NCI-H1048 (cell line): Measurements from ENCODE around the gene MTA3.

Experiments
- DNase-seq: peaks from one replicate; lab custom pipeline; 2025; lab: John Stamatoyannopoulos, UW

The MTA3 gene

DNA sequence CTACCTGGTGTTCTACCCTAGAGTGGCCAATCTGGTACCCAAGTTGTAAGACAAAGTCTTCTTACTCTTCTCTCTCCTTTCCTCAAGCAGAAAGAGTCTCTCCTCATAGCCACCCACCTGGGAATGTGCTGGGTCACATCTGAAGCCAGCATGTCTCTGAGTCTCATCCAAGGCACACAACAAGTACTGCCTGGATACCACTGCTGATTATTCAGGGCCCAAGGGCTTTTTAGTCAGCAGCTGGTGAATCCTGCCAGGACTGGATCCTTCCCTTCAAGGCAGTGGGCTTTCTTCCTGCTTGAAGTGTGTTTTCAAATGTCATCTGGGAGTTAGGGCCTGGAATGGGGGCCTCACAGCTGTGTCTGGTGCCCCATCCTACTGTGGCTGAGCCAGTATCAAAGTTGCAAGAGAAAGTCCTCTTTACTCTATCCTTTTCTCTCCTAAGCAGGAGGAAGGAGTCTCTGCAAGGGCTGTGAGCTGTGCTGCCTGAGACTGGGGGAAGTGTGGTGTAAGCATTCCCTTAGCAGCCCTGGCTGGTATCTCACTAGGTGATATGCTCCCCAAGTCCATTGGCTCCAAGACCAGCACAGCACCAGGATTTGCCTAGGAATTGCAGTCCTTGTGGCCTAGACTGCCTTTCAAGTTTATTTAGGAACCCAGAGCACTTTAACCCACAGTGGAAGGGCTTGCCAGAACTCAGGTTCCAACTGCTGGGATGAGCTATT lies 168.3 kb downstream of the MTA3 start:
- DNase-seq = no peak

DNA sequence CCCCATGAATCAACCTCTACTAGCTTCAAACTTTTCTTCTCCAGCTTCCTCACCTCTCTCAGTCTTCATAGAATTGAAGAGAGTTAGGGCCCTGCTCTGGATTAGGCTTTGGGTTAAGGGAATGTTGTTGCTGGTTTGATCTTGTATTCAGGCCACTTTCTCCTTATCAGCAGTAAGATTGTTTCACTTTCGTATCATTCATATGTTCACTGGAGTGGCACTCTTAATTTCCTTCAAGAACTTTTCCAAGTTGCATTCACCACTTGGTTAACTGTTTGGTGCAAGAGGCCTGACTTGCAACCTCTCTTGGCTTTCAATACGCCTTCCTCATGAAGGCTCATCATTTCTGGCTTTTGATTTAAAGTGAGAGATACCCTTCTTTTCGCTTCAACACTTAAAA lies 172.7 kb downstream of the MTA3 start:
- DNase-seq = no peak

DNA sequence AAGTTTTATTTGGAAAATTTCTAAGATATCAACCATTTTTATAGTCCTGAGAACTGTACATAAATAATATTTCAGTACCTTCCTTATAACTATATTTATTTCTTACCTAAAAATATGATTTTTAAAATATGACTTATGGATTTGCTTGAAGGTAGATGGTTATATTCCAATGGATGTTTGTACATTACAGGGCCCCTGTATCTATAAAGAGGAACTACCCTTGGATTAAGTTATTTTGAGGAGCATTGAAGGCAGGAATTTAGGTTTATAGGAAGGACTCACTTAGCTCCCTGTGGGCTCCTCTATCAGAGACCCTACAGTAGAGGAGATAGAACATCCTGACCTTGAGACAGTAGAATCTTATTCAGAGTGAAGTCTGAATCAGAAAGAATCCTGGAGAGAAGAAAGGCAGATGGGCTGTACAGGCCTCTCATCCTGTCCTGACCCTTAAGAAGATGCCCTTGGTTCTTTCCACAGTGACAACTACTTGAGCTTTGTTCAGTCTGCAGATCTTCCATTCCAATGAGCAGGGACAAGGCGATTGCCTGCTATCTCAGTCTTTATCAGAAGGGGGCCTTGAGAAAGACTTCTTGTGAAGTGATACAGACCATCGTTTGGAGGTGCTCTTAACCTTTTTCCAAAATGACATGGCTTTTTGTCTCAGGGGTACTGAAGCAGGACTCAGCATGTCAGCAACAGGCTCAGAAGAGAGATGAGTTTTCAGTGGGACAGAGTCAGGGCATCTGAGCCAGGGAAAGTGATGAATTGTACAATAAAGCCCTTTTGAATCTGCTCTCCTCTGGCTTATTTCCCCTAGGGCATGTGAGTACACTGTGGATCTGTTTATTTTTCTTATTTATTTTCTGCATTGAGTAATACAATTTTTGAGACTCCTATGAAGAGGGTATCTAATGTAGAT lies 174.6 kb downstream of the MTA3 start:
- no peak for DNase-seq

DNA sequence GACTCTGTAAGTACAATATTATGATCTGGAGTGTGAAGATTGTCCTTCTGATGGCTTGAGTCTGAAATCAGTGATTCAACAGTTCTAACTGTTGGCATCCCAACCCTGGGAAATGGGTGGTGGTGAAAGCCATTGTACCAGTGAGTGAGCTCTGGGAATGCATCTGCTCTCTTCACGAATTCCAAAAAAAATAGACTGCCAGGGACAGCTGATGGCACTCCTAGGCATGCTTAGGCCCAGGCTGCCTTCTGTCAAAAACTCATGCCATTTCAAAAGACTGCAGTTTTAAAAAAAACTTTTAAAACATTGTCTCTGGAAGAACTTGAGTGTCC lies 175.2 kb downstream of the MTA3 start:
- no peak for DNase-seq

DNA sequence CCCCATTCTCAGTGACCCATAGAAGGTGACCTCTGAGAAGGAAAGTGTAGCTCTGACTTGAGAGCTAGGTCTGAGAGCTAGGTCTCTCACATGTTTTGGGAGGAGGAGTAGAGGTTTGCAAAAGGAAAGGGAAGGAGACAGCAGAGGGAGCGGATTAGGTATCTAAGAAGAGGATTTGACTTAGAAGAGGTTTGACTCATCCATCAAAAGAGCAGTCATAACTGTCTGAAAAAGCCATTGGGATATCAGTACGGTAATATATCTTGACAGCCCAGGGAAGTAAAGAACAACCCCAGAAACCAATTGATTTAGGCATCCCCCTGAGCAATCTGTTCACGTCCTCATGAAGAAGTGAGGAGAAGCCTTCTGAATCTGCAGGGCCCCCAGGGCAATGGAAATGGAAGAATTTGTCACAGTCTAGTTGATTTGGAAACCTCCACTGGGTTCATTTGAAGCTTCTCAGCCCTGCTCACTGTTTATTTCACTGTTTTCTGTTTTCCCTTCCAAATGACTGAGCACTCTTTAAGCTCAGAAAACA lies 176.2 kb downstream of the MTA3 start:
- no peak for DNase-seq

DNA sequence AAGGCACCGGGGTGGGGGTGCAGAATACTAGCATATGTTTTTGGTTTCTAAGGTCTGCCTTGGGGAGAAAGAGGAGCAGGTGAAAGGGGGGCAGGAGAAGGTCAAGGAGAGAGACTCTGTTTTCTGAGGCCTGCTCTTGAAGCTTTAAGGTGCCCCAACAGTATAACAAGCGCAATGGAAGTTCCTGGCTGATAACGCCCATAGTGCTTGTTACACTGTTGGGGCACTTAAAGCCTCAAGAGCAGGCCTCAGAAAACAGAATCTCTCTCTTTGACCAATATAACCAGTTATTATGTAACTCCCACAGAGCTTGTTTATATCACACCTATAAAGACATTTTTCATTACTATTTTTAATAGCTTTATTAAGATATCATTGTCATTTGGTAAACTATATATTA lies 179.0 kb downstream of the MTA3 start:
- no peak for DNase-seq

DNA sequence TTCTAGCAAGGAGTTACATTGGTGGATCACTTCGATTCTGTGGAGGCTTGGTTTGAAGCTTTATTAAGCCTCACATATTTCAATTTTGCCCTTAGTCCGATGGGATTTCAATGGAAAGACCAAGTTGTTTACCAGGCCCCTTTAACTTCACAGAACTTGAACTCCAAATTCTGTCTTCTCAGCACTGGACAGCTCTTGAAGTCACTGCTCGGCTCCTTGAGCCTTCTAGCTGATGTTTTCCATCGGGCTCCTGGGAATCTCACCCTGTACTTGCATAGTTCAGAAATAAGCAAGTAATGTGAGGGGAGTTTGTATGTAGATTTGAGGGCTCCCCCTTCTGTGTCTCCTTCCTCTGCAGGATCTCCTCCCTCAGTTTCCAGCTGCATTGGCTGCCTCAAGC lies 180.4 kb downstream of the MTA3 start:
- no peak for DNase-seq

DNA sequence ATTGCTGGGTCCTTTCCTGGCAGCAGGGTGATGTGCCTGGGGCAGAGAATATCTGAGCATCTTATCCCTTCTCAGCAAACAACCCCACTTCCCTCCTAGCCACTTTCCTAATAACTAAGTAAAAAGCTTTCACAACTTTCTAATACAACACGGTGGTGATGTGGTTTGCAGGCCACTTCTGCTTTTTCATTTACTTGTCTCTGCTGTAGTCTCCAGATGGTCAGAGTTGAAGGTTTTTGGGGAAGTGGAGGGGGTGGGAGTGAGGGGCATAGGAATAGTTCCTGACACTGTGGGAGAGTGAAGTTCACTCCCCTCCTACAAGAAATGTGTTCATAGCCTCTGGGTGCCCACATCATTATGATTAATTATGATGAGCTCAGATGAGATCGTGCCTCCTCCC lies 183.9 kb downstream of the MTA3 start:
- DNase-seq = no peak

DNA sequence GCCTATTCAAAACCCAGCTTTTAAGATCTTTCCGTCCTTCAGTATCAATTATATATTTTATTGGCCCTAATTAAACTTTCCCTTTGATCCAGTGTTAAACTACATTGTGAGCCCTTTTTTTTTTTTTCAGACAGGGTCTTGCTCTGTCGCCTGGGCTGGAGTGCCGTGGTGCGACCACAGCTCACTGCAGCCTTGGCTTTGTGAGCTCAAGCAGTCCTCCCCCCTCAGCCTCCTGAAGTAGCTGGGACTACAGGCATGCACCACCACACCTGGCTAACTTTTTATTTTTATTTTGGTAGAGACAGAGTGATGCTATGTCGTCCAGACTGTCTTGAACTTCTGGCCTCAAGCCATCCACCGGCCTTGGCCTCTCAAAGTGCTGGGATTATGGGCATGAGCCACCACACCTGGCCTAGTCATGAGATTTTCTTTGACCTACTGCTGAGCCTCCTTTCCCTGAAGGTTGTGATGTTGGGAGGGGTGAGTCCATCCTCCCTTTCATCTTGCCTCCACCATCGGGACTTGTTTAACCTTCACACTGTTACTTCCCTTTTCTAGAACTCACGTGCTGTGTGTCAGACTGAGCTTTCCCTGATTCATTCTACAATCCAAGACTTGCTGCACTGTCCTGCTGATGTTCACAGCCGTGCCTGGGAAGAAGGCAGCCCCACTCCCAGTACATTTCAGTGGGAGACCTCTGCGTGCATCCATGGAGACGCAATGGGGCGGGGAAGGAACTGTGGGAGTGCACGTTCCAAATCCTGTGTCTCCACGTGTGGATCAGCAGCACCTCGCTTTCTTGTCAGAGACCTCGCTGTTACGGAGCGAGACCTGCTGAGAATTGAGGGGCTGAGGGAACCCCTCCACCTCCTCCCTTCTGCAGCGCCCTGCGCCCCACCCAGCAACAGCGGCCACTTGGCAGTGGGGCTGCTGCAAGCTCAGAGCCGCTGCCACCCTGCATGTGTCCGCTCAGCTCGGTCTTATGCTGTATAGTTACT lies 184.7 kb downstream of the MTA3 start:
- DNase-seq = no peak

DNA sequence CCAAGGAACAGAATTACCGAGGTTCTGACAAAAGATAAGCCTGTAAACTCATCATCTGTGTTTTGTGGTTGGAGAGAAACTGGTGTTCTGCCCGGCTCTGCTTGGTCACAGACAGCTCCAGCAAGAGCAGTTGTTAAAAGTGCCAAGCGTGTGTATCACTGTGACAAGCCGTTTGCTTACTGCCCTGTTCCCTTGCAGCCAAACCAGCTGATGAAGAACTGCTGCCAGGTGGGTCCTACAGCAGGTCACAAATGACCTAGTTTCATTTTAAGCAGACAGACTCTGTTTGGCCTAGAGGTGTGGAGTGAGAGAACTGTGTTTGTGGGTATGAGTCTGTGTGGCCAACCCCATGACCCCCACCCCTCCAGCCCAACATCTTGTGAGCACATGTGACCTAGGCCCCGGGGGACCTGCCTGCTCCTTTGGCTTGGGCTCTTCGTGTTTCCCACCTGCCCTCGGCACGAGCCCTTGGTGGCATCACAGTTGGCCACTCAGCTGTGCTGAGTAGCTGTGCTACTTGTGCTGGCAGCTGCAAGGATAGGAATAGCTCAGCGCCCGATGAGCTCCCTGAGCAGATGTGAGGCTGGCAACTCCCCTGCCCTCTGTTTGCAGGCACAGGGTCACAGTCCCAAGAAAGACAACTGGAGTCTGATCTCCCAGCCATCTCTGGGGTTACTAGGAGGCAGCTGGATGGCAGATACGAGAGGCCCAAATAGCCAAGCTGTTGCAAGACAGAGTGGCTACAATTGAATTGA lies 185.8 kb downstream of the MTA3 start:
- DNase-seq = no peak

DNA sequence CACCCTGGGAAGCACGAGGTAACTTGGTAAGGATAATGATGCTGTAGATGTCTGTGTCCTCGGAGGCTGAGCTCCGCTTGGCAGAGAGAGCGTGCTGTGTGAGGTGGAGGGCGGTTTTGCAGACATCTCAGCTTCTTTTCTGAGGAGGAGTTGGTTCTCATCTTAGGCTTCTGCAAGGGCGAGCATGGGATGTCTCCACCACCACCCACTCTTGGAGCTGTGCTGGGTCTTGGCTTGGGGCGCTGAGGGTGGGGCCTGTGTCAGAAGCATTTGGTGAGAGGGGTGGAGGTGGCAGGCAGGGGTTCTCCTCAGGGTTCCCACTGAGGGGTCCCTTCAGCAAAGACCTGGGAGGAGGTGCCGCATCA lies 186.3 kb downstream of the MTA3 start:
- no peak for DNase-seq

DNA sequence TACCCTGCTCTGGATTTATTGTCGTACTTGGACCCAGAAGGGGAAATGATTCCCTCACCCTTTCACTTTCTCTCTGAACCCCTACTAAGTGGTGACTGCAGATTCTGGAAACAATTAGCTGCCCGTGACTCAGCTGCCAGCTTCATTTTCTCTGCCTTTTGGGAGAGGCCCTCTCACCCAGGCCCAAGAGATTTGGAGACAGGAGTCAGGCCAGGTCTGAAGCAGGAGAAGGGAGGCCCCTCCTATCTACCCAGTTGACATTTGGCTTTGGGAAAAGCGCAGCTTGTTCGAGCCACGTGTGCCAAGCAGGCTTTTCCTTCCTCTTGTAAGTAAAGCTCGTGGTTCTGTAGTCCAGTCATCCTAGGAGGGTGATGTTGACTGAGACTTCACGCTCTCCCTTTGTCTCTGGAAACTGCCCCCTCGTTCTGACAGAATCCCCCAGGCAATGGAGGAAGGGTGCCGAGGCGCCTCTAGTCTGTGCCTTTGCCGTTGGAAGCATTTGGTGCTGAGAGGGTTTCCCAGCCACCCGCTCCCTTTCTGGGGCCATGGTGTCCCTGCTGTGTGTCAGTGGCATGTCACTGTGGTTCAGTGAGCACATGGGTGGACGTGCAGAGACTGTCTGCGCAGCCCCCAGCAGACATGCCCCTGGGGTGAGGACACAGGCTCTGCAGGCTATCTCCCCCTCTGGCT lies 186.9 kb downstream of the MTA3 start:
- no peak for DNase-seq

DNA sequence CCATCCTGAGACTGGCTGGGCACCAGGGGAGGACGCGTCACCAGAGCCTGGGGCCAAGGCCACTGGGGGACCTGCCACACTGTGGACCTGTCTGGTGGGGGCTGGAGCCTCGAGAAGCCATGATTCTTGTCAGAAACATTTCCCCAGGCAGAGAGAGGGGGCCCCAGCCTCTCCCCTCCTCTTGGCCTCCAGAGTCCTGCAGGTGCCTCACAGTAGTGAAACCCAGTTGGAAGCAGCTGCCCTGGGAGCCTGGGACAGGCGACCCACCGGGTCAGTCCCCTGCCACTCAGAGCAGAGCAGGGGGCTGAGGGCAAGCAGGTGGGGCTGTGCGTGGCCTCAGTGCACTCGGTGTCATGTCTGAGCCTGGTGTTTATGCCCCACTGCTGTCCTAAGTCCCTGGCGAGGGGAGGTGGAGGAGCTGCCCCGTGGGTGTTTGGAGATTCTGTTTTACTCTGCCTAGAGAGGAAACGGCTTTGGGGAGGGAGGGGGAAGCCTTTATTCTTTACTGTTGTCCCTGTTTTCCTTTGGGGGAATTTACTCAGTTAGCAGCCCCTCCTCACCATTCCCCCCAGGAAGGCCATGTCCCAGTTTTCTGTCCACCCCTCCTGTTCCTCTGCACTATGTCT lies 187.8 kb downstream of the MTA3 start:
- no peak for DNase-seq

DNA sequence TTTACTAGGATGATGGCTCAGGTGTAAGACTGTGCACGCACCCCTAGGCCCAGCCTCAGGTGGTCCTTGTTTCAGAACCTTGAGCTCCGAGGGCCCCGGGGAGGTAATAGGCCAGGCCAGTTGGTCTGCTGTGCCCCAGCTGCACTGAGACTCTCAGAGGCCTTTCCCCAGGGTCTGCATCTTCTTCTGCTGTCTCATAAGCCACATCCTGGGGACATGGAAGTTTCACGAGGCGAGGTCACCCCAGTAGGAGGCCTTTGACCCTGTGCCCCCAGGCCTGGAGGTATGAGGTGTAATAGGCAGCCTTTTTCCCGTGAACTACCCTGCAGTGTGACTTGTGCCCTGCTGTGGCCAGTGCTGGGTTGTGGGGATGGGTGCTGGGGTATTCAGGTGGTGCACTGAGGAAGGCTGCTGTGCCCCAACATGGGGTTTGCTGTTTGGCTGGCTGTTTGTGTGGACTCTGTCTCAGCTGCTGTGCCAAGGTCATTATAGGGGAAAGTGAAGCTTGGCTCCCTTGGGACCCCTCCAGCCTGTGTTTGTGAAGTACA lies 188.6 kb downstream of the MTA3 start:
- DNase-seq = no peak

DNA sequence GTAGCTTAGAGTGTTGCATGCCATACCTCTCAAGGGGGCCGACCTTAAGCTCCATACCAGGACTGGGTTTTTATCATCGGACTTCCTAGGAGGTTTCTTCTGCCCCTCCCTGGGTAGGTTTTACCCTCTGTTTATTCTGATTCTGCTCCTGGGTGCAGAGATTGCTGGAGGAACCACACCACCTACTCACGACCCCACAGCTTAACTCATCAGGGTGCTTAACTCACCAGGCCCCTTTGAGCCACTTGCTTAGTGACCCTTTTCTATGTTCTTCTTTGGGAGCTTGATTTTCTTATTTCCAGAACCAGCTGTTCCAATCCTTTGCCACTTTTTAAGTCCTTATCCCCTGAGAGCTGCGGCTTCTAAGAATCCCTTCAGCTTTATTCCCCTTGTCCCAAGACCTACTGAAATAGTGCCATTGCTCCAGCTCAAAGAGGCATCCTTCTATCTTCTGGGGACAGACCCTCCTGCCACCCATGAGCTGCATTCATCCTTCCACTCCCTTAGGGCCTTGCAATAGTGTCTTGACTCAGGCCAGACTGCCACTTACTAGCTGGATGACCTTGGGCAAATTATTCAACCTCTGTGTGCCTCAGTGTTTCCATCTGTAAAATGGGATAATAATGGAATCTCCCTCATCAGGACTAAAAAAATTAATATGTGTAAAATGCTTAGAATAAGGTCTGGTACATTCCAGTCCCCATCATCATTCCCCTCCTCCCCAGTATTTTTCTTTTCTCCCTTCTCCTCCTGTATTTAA lies 189.7 kb downstream of the MTA3 start:
- DNase-seq = no peak

DNA sequence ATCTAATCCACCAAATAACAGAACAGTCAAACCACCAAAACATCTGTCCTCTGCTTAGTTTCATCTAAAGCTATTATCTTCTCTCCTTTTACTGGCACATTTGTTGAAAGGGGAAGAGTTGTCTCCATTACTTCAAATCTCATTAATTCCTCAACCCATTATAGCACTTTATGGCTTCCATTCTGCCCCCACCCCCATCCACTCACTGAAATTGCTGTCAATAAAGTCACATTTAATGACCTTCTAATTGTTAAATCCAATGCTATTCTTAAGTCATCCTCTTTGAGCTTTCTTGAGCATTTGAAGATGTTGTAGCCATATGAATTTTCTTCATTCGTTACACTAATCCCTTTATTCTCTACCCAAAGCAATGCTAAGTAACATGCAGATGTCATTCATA lies 190.3 kb downstream of the MTA3 start:
- DNase-seq = no peak

DNA sequence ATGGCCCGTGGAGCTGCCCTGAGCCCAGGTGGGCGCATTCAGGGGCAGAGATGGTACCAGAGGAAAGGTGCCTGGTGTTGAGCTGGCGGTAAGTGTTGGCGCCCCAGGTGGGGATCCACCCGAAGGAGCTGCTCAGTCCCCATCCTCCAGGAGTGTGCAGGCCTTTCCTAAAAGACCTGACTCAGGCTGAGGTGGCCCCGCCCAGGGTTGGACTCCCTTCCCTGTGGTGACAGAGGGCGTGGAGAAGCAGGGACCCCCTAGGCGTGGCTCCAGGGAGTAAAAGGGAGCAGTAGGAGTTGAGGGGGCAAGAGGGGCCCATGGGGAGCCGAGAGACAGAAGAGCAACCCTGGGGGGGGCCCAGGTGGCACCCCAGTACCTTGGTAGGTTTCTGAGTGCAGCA lies 193.1 kb downstream of the MTA3 start:
- no peak for DNase-seq

DNA sequence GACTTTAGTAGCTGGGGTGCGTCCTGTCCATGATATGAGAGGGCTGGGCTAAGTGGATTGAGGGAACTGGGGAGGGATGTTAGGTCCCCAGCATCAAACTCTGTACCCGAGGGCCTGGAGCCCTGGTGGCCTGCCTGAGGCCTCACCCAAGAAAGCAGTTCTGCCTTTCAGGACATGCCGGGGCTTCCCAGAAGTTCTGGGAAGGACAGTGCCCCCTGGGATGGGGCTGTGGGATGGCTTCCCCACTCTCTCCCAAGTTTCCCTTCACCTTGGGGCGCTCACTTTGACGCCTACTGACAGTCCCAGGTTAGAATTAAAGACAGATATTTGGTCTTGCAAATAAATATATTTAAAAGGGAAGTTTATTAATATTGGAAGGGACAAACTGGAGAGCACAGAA lies 193.7 kb downstream of the MTA3 start:
- no peak for DNase-seq
